ENCODE measurements around the gene OR6C74.

The OR6C74 gene

DNA sequence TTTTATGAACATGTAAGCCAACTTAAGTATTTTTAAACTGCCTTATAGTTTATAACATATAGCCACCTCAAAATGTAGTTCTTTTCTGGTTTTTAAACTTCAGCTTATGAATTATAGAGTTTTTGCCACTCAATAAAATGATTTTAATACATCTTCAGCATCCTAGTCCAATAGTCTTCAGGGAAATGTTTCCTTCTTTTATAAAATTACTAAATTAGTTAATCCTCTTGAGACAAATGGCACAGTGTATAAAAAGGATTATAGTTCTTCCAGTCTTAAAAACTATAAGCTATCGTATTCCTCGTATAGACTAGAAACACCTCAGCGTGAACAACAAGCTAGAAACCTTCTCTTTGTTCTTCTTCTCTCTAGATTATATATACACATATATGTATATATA is at the start of gene OR6C74:
OR6C74 (plus strand) TSS at position 301 of the 400 bp plus-strand sequence. CDS start 2,679 bp downstream, outside the sequence.
- DNase-seq (ENCODE audit: low spot score), result no peak

DNA sequence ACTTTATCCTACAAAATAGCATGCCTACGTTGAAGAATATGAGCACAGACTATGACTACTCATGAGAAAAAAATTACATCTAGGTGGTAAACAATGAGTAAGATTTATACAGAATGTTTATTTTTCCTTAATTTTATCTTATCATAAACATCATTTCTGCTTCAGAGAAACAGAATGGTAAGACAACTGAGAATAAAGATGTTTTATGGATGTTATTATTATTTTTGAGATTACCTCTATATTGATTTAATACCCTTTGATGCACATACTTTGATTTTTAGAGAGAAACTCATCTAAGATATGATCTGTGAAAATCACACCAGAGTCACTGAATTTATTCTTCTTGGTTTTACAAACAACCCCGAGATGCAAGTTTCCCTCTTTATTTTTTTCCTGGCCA is 23.7 kb upstream of the OR6C74 start, which contains the start of gene OR10A7:
OR10A7 (plus strand) TSS at position 301 of the 400 bp plus-strand sequence; CDS start at position 301, 0 bp downstream.
- DNase-seq (ENCODE audit: low spot score), result no peak

DNA sequence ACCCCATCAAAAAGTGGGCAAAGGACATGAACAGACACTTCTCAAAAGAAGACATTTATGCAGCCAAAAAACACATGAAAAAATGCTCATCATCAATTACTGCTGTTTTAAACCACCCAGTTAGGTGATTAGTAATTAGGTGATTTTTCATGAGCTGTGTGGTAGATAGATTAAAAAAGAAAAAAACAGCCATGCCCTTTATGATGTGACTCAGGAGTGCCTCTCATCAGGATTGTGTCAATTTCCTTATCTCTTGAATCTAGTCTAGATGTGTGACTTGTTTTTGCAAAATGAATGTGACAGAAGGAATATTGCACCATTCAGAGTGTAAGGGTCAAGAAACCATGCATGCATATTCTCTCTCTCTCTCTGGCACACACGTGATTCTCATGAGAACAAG is 17.9 kb upstream of the OR6C74 start:
- no peak for DNase-seq (ENCODE audit: low spot score)

DNA sequence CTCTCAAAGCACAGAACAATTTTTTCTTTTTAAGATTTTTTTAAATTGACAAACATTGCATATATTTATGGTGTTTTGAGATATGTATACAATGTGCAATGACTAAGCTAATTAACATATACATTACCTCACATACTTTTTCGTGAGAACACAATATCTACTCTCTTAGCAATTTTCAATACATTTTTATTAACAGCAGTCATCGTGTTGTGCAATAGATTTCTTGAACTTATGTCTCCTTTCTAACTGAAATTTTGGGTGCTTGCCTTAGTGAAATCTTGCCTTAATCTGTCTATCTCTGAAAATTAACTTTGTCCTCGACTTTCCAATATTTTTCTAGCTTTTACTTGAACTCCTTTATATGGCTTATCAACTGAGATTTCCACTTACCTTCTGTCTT is 16.8 kb upstream of the OR6C74 start:
- DNase-seq (ENCODE audit: low spot score), result no peak

DNA sequence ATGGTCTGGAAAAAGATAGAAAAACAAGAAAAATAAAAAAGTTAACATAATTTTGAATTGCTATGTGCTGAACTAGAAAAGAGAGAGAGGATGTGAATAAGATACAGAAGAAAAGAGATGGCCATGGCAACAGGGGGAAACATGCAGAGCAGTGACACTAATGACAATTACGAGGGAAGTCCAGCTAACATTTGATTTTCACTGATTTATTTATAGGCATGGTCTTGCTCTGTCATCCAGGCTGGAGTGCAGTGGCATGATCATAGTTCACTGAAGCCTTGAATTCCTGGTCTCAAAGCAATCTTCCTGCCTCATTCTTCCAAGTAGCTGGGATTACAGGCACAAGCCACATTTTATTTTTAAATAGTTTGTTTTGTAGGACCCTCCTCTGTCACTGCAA is 1.8 kb downstream of the OR6C74 start:
- DNase-seq (ENCODE audit: low spot score), result no peak

DNA sequence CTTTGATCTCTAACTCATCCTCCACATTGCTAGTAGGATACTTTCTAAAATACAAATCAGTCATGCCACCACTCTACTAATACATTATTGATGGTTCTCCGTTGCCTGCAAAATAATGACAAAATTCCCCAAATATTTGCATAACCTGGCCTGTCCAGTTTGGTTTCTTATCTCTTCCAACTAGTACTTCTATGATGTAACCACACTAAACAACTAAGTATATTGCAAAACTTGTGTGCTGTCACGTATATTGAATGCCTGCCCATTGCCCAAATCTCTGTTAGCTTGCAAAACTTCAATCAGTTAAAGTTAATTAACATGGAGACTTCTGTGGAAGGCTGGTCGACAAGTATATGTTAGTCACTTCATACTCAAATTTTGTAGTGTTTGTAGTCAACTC is 6.5 kb downstream of the OR6C74 start:
- DNase-seq (ENCODE audit: low spot score), result no peak

DNA sequence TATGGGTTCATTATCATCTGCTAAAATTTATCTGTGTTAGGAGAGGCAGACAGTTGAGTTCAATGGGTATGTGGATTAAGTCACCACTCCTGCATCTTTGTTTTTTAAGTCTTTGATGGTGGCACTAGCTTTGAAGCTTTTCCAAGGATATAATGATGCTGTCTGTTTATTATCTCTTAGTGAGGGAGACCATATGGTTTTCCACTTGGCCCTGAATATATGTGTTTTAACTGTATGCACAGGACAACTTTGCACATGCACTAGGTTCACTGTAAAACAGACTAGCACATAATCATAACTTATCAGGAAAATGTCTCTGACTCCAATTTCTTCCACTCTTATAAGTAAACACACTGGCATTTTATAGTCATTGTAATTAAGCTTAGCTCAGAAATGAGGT is 8.9 kb downstream of the OR6C74 start:
- DNase-seq (ENCODE audit: low spot score), result no peak

DNA sequence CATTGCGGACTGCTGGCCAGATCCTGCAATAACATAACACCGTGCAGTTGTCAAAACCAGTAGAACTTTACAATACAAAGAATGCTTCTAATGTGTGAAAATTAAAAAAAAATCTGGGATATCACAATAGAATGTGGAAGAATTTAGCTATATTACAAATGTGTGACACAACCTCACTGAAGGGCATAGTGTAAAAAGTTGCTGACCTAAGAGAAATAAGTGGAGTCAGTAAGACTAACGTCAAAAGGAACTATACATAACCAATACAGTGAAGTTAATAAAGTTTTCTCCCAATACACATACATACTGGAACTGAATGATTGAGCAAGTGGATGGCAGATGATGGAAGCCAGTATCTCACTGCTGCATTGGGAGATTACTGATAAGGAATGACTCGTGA is 12.4 kb downstream of the OR6C74 start:
- no peak for DNase-seq (ENCODE audit: low spot score)

DNA sequence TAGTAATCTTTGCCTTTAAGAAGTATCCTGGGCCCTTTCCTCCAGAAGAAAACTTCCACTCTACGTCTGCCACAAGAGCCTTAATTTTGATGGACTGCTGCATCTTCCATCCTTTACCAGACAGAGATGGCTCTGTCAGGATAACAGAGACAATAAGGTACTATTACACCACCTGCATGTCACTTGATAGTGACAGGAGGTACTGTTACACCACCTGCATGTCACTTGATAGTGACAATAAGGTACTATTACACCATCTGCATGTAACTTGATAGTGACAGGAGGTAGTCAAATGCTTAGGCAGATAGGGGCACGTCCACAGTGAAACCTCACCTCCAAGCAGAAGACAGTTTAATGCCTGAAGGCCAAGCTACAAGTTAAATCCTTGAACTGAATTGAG is 13.9 kb downstream of the OR6C74 start:
- no peak for DNase-seq (ENCODE audit: low spot score)

DNA sequence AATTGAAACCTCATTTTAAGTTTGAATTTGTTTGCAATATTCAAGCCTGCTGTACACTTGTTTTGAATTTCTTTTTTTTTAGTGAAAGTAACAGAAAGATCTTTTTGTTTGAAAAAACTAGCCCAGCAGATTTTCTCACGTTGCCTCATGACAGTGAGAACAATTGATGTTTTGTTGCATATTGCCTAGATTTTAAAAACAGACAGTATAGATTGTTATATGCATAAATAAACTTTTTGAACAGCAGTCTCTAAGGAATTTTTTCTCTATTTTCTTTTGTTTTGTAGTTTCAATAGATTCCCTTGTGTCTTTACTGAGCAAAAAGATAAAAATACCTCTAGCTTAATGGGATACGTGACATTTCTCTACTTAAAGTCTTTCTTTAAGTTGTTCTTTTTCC is 36.6 kb downstream of the OR6C74 start:
- peak; percentile 18 for DNase-seq (ENCODE audit: low spot score)

DNA sequence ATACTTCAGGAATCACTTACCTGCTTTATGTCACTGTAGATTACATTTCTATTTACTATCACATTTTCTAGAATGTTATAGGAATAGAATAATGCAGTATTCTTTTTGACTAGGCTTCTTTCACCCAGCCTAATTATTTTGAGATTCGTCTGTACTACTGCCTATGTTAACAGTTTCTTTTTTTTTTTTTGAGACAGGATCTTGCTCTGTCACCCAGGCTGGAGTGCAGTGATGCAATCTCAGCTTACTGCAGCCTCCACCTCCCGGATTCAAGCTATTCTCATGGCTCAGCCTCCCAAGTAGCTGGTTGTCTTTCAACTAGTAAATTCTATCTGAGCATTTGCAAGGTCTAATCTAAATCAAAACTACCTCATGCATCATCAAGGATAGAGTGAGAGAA is 45.6 kb downstream of the OR6C74 start:
- no peak for DNase-seq (ENCODE audit: low spot score)

Data from putamen (tissue), 1 donor.